SU-DHL-6 (cell line): ENCODE results near the gene SPRY2.

Experiments used
- EZH2phosphoT487 ChIP-seq: fragments of 200-600 bp; sonication (generic), shearing (Covaris generic); conservative IDR thresholded peaks from 2 replicates; pipeline ENCODE4 v1.6.1; 2018; ENCODE audit warnings: mild to moderate bottlenecking, antibody characterized with exemption, low read length, moderate library complexity, mixed read lengths
- TF ChIP-seq, protein P1 (sequence below): fragments of 200-600 bp; sonication (generic); IDR thresholded peaks from one replicate; pipeline ENCODE4 v1.5.1; 2017; ENCODE audit warnings: antibody characterized with exemption, mild to moderate bottlenecking, low read length, moderate library complexity; ENCODE audit not compliant: insufficient read depth, poor library complexity, severe bottlenecking

DNA sequence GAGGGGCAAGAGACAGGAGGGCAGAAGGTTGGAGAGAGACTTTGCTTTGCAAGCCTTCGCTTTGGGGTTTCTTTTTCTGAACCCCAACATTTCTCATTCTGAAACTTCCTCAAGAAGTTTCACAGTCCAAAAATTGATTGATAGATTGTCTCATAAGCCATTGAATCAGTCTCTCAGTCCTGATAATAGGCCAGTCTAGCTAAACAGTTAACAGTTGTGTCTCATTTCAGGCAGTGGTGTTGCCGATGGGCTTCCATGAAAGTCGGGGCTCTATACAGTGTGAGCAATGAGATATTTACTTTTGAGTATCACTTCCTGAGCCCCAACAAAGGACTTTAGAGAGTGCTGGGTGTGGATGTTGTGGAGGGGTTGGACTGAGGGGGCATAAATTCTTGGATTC is 26.5 kb upstream of the SPRY2 start:
- TF ChIP-seq, protein P1, sequence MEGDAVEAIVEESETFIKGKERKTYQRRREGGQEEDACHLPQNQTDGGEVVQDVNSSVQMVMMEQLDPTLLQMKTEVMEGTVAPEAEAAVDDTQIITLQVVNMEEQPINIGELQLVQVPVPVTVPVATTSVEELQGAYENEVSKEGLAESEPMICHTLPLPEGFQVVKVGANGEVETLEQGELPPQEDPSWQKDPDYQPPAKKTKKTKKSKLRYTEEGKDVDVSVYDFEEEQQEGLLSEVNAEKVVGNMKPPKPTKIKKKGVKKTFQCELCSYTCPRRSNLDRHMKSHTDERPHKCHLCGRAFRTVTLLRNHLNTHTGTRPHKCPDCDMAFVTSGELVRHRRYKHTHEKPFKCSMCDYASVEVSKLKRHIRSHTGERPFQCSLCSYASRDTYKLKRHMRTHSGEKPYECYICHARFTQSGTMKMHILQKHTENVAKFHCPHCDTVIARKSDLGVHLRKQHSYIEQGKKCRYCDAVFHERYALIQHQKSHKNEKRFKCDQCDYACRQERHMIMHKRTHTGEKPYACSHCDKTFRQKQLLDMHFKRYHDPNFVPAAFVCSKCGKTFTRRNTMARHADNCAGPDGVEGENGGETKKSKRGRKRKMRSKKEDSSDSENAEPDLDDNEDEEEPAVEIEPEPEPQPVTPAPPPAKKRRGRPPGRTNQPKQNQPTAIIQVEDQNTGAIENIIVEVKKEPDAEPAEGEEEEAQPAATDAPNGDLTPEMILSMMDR = no peak
- TF ChIP-seq EZH2phosphoT487 = no peak
